Activated naive CD4-positive, alpha-beta T cell (primary cell): ENCODE data around the gene POGLUT2.

Source experiments
- DNase-seq, 4 experiments: peaks; one replicate each; lab custom pipeline; 2025; lab: John Stamatoyannopoulos, UW

The POGLUT2 gene

GRCh38 chr13:102798581-102799425 is at the start of gene POGLUT2, which contains the start of gene BIVM:
Gene POGLUT2, minus strand, starts transcription at chr13:102798976. Its CDS starts 306 bp downstream, at chr13:102798670.
Gene BIVM, plus strand, starts transcription at chr13:102799119. Its CDS starts 8,149 bp downstream, at chr13:102807268.
- DNase-seq = peak in 3 of 4 experiments; percentile 4 to 35 (median 12)

- no peak for DNase-seq
Observed at GRCh38 chr13:102847272-102848234, 48.8 kb upstream of the POGLUT2 start.

GRCh38 chr13:102846261-102847015 is 47.7 kb upstream of the POGLUT2 start:
- peak; percentile 4 to 35 (median 20) for DNase-seq

- DNase-seq = peak; percentile 85 to 92 (median 90)
Observed at GRCh38 chr13:102845630-102846260, 47.0 kb upstream of the POGLUT2 start, which contains the start of gene ERCC5. Gene ERCC5, plus strand, starts transcription at chr13:102846032. Its CDS starts 235 bp downstream, at chr13:102846267.

- no peak for DNase-seq
Observed at GRCh38 chr13:102845289-102845629, 46.5 kb upstream of the POGLUT2 start.

GRCh38 chr13:102839462-102839861 is 40.7 kb upstream of the POGLUT2 start:
- DNase-seq = no peak

- DNase-seq = no peak
Observed at GRCh38 chr13:102838982-102839381, 40.2 kb upstream of the POGLUT2 start.

GRCh38 chr13:102838273-102838672 is 39.5 kb upstream of the POGLUT2 start:
- DNase-seq = no peak

GRCh38 chr13:102836471-102836870 is 37.7 kb upstream of the POGLUT2 start:
- DNase-seq = no peak

GRCh38 chr13:102830646-102831045 is 31.9 kb upstream of the POGLUT2 start:
- DNase-seq = no peak

DNA sequence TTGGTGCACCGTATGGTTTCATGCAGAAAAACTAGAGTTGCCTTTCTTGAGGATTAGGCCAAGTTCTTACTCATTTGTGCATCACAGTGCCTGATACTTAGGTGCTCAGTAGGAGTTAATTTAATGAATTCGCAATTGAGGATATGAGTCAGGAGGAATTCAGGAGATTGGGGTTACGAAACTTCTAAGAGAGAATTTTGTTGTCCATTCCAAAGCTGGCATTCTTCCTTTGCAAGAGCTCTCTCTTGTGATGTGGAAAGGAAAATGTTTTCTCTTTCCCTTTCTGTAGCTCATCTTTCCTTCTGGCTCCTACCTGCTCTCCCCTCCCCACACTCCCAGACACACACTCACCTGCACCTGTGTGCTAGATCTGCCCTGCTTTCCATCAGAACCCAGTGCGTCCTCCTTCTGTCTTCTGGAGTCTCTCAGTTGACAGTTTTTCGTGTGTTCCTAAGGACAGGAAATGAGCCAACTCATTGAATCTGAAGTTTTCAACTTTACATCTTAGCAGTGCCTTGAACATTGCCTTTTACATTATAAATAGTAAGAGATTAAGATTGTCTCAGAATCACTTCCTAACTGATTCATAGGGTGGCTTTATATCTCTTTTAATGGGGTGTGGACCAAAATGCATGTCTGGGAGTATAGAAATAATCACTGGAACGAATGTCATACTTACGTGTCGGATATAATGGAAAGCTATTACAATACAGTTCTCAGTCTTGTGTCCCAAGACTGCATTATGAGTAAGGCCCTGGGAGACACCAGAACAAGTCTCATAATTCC is 27.3 kb upstream of the POGLUT2 start:
- no peak for DNase-seq

DNA sequence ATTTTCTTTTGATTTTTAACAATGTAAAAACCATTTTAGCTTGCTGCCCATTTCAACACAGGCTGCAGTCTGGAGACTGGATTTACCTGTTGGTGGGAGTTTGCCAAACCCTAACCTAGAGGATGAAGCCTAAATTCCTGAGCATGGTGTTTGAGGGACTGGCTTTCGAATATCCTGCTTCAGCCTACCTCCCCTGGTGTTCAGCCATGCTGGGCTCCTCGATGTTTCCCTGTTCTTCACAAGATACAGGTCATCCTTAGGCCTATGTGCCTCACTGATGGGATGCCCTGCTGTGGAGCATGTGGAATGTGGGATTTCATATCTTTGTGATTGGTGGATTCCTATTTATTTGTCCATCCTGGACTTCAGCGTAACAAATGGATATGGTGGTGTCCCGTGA is 26.6 kb upstream of the POGLUT2 start:
- DNase-seq = no peak

DNA sequence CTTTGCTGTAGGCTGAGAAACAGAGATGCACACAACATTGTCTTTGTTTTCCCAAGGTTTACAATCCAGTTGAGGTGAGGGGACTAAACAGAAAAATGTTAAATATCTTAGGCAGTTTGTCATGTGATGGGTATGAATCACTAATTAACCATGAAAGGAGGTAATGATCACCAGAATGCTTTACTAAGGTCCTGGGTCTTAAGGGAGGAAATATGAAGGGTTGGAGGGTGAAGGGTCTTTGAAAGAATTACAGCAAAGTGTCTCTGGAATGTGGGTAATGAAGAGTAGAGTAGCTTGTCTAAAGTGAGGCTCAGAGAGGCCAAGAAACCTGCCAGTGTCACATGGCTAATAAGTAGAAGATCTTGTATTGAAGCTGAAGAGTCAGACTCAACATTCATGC is 19.1 kb upstream of the POGLUT2 start:
- no peak for DNase-seq

DNA sequence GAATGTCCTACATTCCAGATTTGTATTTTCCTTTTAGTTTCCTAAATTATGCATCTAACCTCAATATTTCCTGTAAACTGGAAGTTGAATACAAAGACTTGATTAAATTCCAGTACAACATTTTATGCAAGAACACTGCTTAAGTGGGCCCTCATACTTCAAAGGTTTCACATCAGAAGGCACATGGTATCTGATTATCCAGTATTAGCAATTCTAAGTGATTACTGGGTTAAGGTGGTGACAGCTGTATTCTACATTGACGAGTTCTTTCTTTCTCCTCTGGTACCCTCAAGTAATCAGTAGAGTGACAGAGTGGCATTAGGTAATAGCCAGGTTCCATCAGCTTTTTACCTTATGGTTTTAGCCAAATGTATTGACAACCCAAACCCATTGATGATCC is 18.5 kb upstream of the POGLUT2 start:
- no peak for DNase-seq

DNA sequence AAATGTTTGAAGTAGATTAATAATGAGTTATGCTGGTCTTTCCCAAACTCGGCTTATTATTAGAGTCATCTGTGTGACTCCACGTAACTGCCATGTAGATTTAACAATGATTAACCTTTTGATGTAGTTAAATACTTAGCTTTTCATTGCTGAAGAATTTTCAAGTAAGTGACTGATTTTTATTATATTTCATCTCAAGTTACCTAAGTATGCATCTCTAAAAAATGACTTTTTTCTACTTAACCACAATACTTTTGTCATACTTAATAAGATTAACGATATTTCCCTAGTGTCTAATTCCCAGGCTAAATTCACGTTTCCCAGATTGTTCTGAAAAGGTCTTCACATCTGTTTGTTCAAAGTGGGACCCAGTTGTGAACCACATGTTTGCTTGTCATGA is 17.9 kb upstream of the POGLUT2 start:
- DNase-seq = no peak

- no peak for DNase-seq
Observed at GRCh38 chr13:102815788-102816187, 17.0 kb upstream of the POGLUT2 start.

GRCh38 chr13:102814793-102815192 is 16.0 kb upstream of the POGLUT2 start:
- DNase-seq = no peak

DNA sequence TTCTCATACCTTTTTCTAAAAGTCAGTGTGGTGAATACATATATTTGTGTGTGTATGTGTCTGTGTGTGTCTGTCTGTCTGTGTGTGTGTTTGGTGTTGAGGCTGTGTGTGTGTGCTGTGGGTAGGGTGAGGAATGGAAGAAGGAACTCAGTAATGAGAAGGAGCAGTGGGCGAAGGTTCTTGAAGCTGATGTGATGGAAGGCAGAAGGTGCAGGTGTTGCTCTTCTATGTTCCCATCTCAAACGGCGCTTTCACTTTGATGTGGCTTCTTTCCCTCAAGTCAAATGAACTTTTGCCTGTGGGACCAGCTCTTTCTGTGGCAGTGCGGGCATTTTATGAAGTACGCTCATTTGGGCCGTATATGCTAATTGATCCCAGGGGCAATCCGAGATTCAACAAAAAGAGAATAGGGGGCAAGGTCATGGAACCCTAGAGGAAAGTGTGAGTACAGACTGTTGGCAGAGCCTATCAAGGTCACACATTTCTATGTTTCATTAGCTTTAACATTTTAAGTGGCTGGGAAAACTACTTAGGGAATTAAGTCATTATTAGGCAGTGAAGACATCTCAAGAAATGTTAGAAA is 15.3 kb upstream of the POGLUT2 start:
- DNase-seq = no peak

DNA sequence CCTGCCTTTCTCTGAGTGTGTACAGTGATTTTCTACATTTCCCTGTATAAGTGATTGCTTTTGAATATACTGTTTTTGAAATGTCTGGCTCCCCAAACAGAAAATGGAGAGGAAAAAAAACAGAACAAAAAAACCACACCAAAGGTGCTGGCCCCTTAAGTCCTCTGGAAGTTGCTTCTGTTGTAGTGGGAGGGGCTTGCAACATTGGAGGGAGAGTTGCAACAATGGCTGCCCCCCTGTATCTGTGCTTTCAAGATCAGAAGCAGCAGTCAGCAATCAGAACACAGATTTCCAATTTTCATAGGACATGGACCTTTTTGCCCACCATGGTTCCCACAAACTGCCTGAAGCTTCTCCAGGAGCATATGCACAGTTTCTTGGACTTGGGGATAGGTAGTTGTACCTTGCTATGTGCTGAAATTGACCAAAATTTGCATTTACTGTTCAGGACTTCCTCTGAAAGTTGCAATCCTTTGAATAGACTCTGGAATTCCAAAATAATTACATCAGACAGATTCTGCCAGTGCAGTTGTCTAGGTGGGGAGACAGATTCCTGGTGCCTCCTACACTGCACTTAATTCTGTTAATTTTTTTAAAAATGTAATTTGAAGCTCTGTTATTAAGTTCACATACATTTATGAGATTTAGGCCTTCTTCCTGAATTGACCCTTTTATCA is 14.0 kb upstream of the POGLUT2 start:
- DNase-seq = no peak

DNA sequence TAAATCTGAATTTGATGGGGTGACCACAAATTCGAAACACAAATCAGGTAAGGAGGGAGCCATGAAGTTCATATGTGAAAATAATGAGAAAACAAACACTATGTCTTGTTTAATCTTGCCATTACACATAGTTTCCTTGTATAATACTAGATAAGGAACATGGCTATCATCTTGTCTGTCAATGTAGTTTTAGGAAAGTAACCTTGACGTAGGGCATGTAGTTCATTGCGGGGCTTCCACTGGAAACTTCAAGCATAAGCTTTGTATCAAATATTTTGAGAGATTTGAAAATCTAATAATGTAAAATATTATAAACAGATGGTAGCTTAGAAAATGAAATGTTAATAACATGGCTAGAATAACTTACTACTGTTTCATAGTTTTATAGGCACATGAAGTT is 8.9 kb upstream of the POGLUT2 start:
- no peak for DNase-seq
